Loucy (cell line): ENCODE results near the gene FMN1.
A peak's percentile ranks its signal among the peaks of the same experiment; 100 is the strongest.

ENCODE experiments used
- H2AFZ ChIP-seq: fragments of 200-600 bp; sonication (generic); 2 replicates; pipeline ENCODE4 v1.6.0; 2016; ENCODE audit warnings: antibody characterized with exemption, mild to moderate bottlenecking, low read length, moderate library complexity
- H3F3A ChIP-seq: fragments of 200-600 bp; 2 replicates; pipeline ENCODE4 v1.6.0; 2016; ENCODE audit warnings: antibody characterized with exemption, low read depth, mild to moderate bottlenecking
- H3K27me3 ChIP-seq: fragments of 200-600 bp; sonication (generic); 2 replicates; pipeline ENCODE4 v1.6.1; 2014; ENCODE audit warnings: low read length, mild to moderate bottlenecking; ENCODE audit not compliant: insufficient read depth, poor library complexity, severe bottlenecking
- H3K36me3 ChIP-seq: fragments of 200-600 bp; sonication (generic); 2 replicates; pipeline ENCODE4 v1.6.1; 2016; ENCODE audit warnings: low read length; ENCODE audit not compliant: insufficient read depth
- H3K4me1 ChIP-seq: fragments of 200-600 bp; sonication (generic); 2 replicates; pipeline ENCODE4 v1.5.1; 2014; ENCODE audit warnings: low read length, mild to moderate bottlenecking; ENCODE audit not compliant: insufficient read depth, poor library complexity, severe bottlenecking
- H3K4me2 ChIP-seq: fragments of 200-600 bp; sonication (generic); 2 replicates; pipeline ENCODE4 v1.6.0; 2014; ENCODE audit warnings: antibody characterized with exemption, low read length, low read depth, mild to moderate bottlenecking; ENCODE audit not compliant: poor library complexity, severe bottlenecking
- H3K4me3 ChIP-seq: fragments of 200-600 bp; sonication (generic); 2 replicates; pipeline ENCODE4 v1.5.1; 2014; ENCODE audit warnings: low read length, mild to moderate bottlenecking, mixed read lengths; ENCODE audit not compliant: poor library complexity, severe bottlenecking
- H3K79me2 ChIP-seq: fragments of 200-600 bp; sonication (generic); 2 replicates; pipeline ENCODE4 v1.6.1; 2014; ENCODE audit warnings: low read length; ENCODE audit not compliant: insufficient read depth
- H3K9ac ChIP-seq: fragments of 200-600 bp; sonication (generic); 2 replicates; pipeline ENCODE4 v1.6.0; 2014; ENCODE audit warnings: mild to moderate bottlenecking, low read depth, low read length, moderate library complexity; ENCODE audit not compliant: poor library complexity, severe bottlenecking
- H3K9me2 ChIP-seq: fragments of 200-600 bp; sonication (generic); replicated peaks from 2 replicates; pipeline ENCODE4 v1.6.1; 2016; ENCODE audit warnings: low read depth, low read length, mixed read lengths
- H3K9me3 ChIP-seq: fragments of 200-600 bp; sonication (generic); 2 replicates; pipeline ENCODE4 v1.6.1; 2014; ENCODE audit warnings: mild to moderate bottlenecking, antibody characterized with exemption, low read length, low read depth; ENCODE audit not compliant: insufficient read depth
- H4K20me1 ChIP-seq: fragments of 200-600 bp; sonication (generic); 2 replicates; pipeline ENCODE4 v1.6.0; 2014; ENCODE audit warnings: antibody characterized with exemption, low read length, mild to moderate bottlenecking; ENCODE audit not compliant: insufficient read depth, poor library complexity, severe bottlenecking
- CTCF ChIP-seq: fragments of 200-600 bp; sonication (generic); conservative IDR thresholded peaks from 2 replicates; pipeline ENCODE4 v1.5.1; 2014; ENCODE audit warnings: mild to moderate bottlenecking, antibody characterized with exemption, low read length
- EZH2phosphoT487 ChIP-seq: fragments of 200-600 bp; IDR thresholded peaks from 2 replicates; pipeline ENCODE4 v1.6.1; 2018; ENCODE audit warnings: antibody characterized with exemption, mild to moderate bottlenecking, moderate library complexity, borderline replicate concordance

The FMN1 gene

GRCh38 chr15:33242669-33243191 lies 48.2 kb upstream of the FMN1 start:
- Histone ChIP-seq H2AFZ (0 out of 2 replicates have a peak overlapping the region, but pooled peaks have one; percentile 50), H3K4me2 (no peak overlapping the region), H4K20me1 (no peaks in the 10 kb centered on the region), H3K9me2 (no peaks in the 10 kb centered on the region), H3K4me1 (peaks cover 31% of the 10 kb centered on the region), H3K9me3 (no peaks in the 10 kb centered on the region), H3K27me3 (no peaks in the 10 kb centered on the region), H3K4me3 (no peak overlapping the region), H3K79me2 (no peaks in the 10 kb centered on the region), H3F3A (no peaks in the 10 kb centered on the region), H3K36me3 (no peaks in the 10 kb centered on the region), H3K9ac (no peak overlapping the region)
- no peak for TF ChIP-seq EZH2phosphoT487
- peak; percentile 90 for TF ChIP-seq CTCF

- no peaks in the 10 kb centered on the region for H3K9me3 ChIP-seq
- H3K4me3 ChIP-seq, result no peak overlapping the region
- no peak overlapping the region for H3K9ac ChIP-seq
- H3K27me3 ChIP-seq, result no peaks in the 10 kb centered on the region
- no peaks in the 10 kb centered on the region for H4K20me1 ChIP-seq
- no peak overlapping the region for H3K4me2 ChIP-seq
- no peaks in the 10 kb centered on the region for H3K9me2 ChIP-seq
- H3K79me2 ChIP-seq, result no peaks in the 10 kb centered on the region
- H3K4me1 ChIP-seq, result peaks cover 31% of the 10 kb centered on the region
- H3K36me3 ChIP-seq, result no peaks in the 10 kb centered on the region
- TF ChIP-seq CTCF (no peak), EZH2phosphoT487 (no peak)
- 0 out of 2 replicates have a peak overlapping the region, but pooled peaks have one; percentile 50 for H2AFZ ChIP-seq
- H3F3A ChIP-seq, result no peaks in the 10 kb centered on the region
These were observed 47.7 kb upstream of the FMN1 start for GRCh38 chr15:33242165-33242564.

- H3K4me1 ChIP-seq, result no peaks in the 10 kb centered on the region
- TF ChIP-seq EZH2phosphoT487, result no peak
- TF ChIP-seq CTCF, result no peak
- no peak overlapping the region for H3K4me2 ChIP-seq
- no peaks in the 10 kb centered on the region for H4K20me1 ChIP-seq
- no peak overlapping the region; the same call in 1 of the 2 replicates for H2AFZ ChIP-seq
- H3K79me2 ChIP-seq, result no peaks in the 10 kb centered on the region
- no peaks in the 10 kb centered on the region for H3K9me2 ChIP-seq
- no peaks in the 10 kb centered on the region for H3K27me3 ChIP-seq
- H3K36me3 ChIP-seq, result no peaks in the 10 kb centered on the region
- no peak overlapping the region for H3K4me3 ChIP-seq
- H3K9me3 ChIP-seq, result no peaks in the 10 kb centered on the region
- H3K9ac ChIP-seq, result no peak overlapping the region
- H3F3A ChIP-seq, result no peaks in the 10 kb centered on the region
These were observed 42.5 kb upstream of the FMN1 start for GRCh38 chr15:33236841-33237509.
